HG02884 (cell line): ENCODE results near the gene BRI3BP.

ENCODE experiments used
- ATAC-seq: cut with Tn5 transposase; IDR thresholded peaks from one replicate; pipeline ENCODE4 v1.9.1; 2021; ENCODE audit warnings: mild to moderate bottlenecking, moderate library complexity; ENCODE audit not compliant: unreplicated experiment

The BRI3BP gene, protein sequence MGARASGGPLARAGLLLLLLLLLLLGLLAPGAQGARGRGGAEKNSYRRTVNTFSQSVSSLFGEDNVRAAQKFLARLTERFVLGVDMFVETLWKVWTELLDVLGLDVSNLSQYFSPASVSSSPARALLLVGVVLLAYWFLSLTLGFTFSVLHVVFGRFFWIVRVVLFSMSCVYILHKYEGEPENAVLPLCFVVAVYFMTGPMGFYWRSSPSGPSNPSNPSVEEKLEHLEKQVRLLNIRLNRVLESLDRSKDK

GRCh38 chr12:124993626-124994436 is at the start of gene BRI3BP:
BRI3BP (plus strand) TSS chr12:124993645; CDS start chr12:124993791, 146 bp downstream.
- ATAC-seq = peak; percentile 40

GRCh38 chr12:124946447-124946793 is 47.0 kb upstream of the BRI3BP start:
- no peak for ATAC-seq

DNA sequence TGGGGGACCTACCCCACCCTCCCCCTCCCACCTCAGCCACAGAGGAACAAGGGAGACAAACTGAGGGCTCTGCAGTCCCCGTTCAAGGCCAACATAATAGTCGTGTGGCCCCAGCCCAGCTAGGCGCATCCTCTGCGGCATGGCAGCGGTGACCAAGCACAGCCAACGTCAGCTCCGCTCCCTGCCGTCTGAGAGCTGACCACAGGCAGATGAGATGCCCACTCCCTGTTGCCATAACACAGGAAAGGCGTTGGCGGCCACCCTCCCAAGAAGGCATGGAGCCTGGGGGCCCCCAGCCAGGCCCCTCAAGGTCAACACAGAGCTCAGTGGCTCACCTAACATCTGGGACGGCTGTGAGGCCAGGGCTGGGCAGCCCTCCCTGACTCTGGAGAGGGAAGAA is 46.4 kb upstream of the BRI3BP start:
- ATAC-seq = no peak

GRCh38 chr12:124947561-124948398 is 45.7 kb upstream of the BRI3BP start:
- no peak for ATAC-seq

DNA sequence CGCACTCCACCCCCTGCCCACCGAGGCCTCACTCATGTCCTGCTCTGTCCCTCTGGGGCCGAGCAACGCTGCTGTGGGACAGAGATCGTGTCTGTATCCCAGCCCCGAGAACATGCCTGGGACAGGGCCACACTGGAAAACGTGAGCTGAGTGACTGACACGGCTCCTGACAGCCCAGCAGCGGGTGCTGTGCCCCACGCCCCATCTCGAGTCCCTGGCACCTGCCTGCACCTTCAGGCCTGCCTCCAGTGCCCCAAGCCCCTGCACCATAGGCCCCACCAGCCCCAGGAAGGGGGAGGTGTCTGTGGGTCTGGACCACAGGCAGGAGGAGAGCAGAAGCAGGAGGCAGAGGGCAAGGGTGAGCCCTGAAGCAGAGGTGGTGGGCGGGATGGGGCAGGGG is 44.4 kb upstream of the BRI3BP start:
- ATAC-seq = no peak

DNA sequence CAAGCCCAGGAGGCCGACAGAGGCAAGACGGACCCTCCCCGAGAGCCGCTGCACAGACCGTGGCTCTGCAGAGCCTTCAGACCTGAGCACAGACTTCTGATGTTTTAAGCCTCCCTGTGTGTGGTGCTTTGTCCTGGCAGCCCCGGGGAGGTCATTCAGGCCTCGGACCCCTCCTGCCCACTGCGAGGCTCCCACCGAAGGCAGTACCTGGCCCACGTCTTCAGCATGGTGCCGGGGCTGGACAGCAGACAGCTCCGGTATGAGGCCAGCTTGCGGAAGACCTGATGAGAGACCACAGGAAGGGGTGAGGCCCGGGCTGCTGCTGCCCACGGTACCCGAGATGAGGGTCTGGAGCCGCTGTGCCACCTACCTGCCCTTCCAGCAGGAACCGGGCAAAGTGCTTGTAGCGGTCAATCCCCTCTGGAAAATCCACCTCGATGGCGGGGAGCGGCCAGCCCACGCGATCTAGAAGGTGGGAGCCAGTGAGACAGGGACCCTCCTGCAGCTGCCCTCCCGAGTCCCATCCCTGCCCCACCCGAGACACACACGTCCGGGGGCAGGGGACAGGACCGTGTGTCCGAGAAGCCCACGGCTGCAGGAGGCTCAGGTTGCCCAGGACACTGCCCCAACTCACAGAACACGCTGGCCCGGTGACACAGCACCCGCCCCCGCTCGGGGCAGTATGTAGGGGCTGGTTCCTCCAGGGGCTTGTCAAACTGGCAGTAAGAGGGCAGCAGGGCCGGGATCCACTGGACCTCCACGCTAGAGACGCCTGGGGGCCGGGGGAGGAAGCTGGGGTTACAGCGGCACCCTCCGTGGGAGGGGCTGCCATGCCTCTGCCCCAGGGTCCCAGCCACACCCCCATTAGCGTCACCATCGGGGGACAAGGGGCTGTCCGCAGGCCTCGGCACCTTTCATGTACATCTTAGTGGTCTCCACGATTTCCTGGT is 43.4 kb upstream of the BRI3BP start:
- ATAC-seq = no peak

- no peak for ATAC-seq
Observed at GRCh38 chr12:124952295-124952694, 41.1 kb upstream of the BRI3BP start.

GRCh38 chr12:124952801-124953200 is 40.6 kb upstream of the BRI3BP start:
- no peak for ATAC-seq

DNA sequence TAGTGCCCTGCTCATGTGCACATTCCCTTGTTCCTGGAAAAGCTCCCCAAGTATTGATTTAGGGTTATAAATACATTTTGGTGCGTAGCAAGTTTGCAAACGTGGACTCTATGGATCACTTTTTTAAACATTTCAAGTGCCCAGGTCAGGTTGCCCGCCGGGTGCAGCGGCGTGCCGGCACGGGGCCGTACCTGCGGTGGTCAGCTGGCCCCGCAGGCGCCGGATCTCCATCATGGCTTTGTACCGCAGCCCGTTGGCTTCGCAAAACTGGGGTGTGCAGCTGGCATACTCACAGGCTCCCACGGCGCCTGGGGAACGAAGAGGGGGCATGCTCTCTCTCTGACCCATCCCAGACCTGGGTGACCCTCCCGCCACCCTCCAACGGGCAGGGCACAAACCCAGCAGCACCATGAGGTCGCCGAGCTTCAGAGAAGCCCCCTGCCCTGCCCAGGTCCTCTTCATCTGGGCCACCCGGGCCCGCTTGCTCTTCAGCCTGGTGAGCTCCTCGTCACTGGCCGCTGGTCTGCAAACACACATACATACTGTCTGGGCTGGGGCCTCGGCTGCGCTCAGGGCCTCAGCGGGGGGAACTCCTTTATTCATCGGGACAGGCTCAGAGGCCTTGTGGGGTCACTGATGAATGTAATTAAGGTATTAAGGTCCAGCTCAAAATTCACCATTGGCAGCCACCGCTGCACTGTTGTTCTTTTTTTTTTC is 39.6 kb upstream of the BRI3BP start:
- no peak for ATAC-seq

- no peak for ATAC-seq
Observed at GRCh38 chr12:124954771-124955170, 38.7 kb upstream of the BRI3BP start.

DNA sequence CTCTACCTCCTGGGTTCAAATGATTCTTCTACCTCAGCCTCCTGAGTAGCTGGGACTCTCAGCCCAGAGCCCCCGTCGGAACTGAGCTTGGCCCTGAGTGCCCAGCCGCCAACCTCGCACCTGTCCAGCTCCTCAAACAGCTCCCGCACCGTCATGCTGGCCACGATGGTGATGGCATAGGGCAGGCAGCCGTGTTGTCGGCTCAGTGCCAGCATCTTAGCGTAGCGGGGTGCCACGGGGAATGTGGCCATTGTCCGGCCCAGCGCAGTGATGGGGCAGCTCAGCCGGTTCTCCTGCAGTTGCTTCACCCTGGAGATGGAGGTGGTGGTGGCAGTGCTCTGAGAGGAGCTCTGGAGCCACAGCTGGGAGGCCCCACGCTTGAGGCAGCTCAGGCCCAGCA is 36.9 kb upstream of the BRI3BP start:
- ATAC-seq = no peak

DNA sequence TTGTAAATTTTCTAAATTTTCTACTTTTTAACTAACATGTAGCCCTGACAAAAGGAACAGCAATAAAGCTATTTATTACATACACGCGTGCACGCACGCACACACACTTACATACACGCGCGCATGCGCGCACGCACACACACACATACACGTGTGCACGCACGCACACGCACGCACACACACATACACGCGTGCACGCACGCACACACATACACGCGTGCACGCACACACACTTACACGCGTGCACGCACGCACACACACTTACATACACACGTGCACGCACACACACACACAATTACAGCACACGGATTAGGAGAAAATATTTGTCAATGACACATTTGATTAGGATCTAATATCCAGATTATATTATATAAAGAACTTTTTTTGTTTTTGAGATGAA is 32.4 kb upstream of the BRI3BP start:
- ATAC-seq = no peak

DNA sequence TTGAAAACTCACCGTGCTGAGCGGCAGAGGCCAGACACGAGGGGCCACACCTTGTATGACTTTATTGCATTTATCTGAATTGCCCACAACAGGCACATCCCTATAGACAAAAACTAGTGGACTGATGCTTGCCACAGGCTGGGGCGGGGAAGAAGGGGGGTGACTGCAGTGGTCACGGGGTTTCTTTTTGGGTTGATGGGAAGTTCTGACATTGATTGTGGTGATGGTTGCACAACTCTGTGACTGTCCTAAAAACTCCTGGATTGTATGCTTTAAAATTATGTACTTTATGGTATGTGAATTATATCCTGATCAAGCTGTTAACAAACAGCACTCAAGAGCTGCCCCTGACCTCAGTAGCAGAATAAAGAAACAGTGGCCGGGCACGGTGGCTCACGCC is 30.2 kb upstream of the BRI3BP start:
- no peak for ATAC-seq

DNA sequence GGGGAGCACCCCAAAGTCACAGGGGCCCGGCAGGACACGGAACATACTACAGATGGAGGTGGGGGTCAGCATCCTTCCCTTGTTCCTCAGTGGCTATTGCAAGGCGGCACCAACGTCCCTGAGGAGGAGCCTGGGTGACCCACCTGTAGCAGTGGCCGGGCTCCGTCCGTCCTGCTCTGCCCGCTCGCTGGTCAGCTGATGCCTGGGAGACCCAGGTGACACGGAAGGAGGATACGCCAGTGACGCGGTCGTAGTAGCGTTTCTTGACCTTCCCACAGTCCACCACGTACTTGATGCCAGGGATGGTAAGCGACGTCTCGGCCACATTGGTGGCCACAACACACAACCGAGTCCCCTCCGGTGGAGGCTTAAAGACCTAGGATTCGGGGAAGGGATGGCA is 29.2 kb upstream of the BRI3BP start:
- no peak for ATAC-seq

GRCh38 chr12:124964836-124965462 is 28.5 kb upstream of the BRI3BP start:
- no peak for ATAC-seq

DNA sequence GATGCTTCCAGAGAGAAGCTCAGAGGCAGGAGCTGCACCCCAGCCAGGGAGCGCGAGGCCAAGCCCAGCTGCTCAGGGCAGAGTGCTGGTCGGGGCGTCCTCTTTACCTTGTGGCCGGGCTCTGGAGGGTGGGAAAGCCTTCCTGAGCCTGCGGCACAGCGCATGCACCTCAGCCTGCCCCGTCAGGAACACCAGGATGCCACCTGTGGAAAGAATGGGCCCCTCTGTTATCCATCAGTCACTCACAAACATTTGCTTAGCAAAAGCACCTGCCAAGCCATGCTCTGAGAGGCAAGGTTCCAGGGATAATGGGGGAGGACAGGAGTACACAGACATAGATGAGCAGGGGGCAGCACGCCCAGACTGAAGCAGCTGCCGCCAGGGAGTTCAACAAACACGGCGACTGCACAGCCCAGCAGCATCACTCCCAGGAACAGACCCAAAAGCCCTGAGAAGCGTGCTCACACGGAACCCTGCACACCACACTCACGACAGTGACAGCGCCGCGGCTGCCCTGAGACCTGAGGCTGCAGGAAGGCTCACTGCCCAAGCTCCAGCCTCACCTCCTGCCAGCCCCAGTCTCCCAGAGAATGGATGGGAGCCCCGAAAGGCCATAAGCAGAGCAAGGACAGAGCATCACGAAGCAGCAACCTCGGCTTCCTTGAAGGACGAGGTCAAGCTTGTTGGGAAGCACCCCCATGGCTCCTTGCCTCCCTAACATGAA is 26.3 kb upstream of the BRI3BP start:
- no peak for ATAC-seq

DNA sequence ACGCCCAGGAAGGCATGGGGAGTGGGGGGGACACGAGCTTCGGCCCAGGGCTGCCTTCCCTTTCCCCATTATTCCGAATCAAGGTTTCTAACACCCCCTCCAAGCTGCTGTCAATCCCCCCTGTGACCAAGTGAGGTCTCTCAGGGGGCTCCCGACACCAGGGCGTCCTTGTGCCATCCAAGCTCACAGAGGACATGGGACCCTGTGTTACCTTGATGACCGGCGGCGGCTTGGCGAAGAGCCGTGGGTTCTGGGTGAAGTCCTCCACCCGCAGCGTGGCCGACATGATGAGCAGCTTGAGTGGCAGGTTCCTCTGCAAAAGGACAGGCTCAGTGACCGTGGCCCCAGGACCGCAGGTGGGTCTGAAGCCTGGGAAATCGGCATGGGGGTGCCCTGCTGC is 24.8 kb upstream of the BRI3BP start:
- no peak for ATAC-seq

DNA sequence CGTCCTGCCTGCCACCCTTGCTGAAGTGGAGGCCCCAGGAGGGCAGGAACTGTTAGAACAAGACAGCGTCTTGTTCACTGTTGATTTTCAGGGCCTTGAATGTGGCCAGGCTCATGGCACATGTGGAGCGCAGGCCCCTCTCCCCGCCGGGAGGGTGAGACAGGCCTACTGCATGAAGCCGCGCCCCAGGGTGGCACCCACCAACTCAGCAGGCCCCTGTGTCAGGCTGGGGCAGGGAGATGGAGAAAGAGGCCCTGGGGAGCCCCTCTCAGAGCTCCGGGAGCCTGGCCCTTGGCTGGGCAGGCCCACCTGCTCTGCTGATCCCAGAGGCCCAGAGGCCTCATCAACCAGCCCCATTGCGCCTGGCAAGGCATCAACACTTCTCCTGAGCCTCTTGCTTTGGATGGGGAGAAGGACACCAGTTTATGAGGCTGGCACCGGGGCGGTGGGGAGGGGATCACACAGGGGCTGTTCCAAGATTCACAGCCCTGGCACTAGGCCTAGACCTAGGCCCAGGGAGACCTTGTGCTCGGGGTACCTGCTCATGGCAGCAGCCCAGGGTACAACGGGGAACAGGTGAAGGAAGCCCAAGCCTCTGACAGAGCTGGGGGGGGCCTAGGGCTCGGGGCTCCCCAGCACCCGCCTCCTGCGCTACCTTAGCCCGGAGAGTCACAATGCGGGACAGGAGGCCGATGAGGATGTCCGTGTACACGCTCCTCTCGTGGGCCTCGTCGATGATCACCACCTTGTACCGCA is 22.6 kb upstream of the BRI3BP start:
- no peak for ATAC-seq
